NCI-H524 treated with DMSO at 0.1 percent for 48 hours (cell line): ENCODE results near the gene DCTN2.
A peak's percentile ranks its signal among the peaks of the same experiment; 100 is the strongest.
"Not testable (repeated sequence)": the region's sequence is repeated elsewhere in the genome, so short reads cannot be mapped to it uniquely, and the experiment has no call there.

Source experiments
- DNase-seq: peaks from one replicate; lab custom pipeline; 2025; lab: John Stamatoyannopoulos, UW

The DCTN2 gene

GRCh38 chr12:57527184-57527583 lies 19.8 kb downstream of the DCTN2 start:
- DNase-seq = no peak

GRCh38 chr12:57526477-57527126 lies 20.4 kb downstream of the DCTN2 start:
- DNase-seq = no peak

GRCh38 chr12:57525615-57526383 lies 21.2 kb downstream of the DCTN2 start:
- DNase-seq = no peak

GRCh38 chr12:57524814-57525614 lies 22.0 kb downstream of the DCTN2 start:
- no peak for DNase-seq

- no peak for DNase-seq
Measured at GRCh38 chr12:57523706-57524614, 23.0 kb downstream of the DCTN2 start.

GRCh38 chr12:57522887-57523705 lies 23.9 kb downstream of the DCTN2 start:
- no peak for DNase-seq

GRCh38 chr12:57522011-57522886 lies 24.7 kb downstream of the DCTN2 start, which contains the start of gene MBD6:
MBD6 (plus strand) TSS chr12:57522824; CDS start chr12:57524304, 1,480 bp downstream.
- peak; percentile 84 for DNase-seq

GRCh38 chr12:57521525-57522010 lies 25.4 kb downstream of the DCTN2 start:
- DNase-seq = peak; percentile 50

- peak; percentile 91 for DNase-seq
Measured at GRCh38 chr12:57520053-57520818, 26.8 kb downstream of the DCTN2 start, which contains the start of gene DDIT3. DDIT3 (minus strand) TSS chr12:57520514; CDS start chr12:57517406, 3,108 bp downstream.

GRCh38 chr12:57519796-57520052 lies 27.3 kb downstream of the DCTN2 start:
- no peak for DNase-seq

- no peak for DNase-seq
Measured at GRCh38 chr12:57518920-57519795, 27.8 kb downstream of the DCTN2 start.

- DNase-seq = no peak
Measured at GRCh38 chr12:57518176-57518919, 28.6 kb downstream of the DCTN2 start.

- DNase-seq = not testable (repeated sequence)
Measured at GRCh38 chr12:57517718-57518117, 29.3 kb downstream of the DCTN2 start.

GRCh38 chr12:57517187-57517586 lies 29.8 kb downstream of the DCTN2 start:
- DNase-seq = no peak

- DNase-seq = no peak
Measured at GRCh38 chr12:57516617-57517153, 30.3 kb downstream of the DCTN2 start.

GRCh38 chr12:57515934-57516541 lies 31.0 kb downstream of the DCTN2 start:
- no peak for DNase-seq
